DND-41 (cell line): ENCODE results near the gene PKD1L1.

Source experiments
- ATAC-seq: fragments of 200-7000 bp; cut with Tn5 transposase; 3 replicates; pipeline ENCODE4 v1.9.1; 2021; ENCODE audit warnings: low read depth; ENCODE audit not compliant: insufficient read depth
- DNase-seq: peaks from one replicate; pipeline ENCODE4 v3.0.0-alpha.2; 2020
- H2AFZ ChIP-seq: 2 replicates; pipeline ENCODE4 v1.6.0; 2012; ENCODE audit warnings: low read depth, low read length
- H3K27ac ChIP-seq: 2 replicates; pipeline ENCODE4 v1.5.1; 2012; ENCODE audit warnings: low read length, inconsistent platforms
- H3K27me3 ChIP-seq: fragments of 200-600 bp; sonication (generic); 2 replicates; pipeline ENCODE4 v1.6.0; 2012; ENCODE audit warnings: low read length, mild to moderate bottlenecking, inconsistent platforms; ENCODE audit not compliant: insufficient read depth, poor library complexity
- H3K36me3 ChIP-seq: 2 replicates; pipeline ENCODE4 v1.5.1; 2012; ENCODE audit warnings: low read length, inconsistent platforms; ENCODE audit not compliant: insufficient read depth
- H3K4me1 ChIP-seq: 2 replicates; pipeline ENCODE4 v1.5.1; 2012; ENCODE audit warnings: mild to moderate bottlenecking, low read length; ENCODE audit not compliant: insufficient read depth
- H3K4me2 ChIP-seq: 2 replicates; pipeline ENCODE4 v1.6.0; 2012; ENCODE audit warnings: mild to moderate bottlenecking, moderate library complexity, low read length, inconsistent platforms; ENCODE audit not compliant: insufficient read depth
- H3K4me3 ChIP-seq, 2 experiments: fragments of 200-600 bp in 1 of 2; shearing (Covaris generic) in 1 of 2; 2 replicates each; pipeline ENCODE4 v1.5.1; 2012 to 2016; ENCODE audit warnings: inconsistent platforms in 2 of 2, low read length in 2 of 2, mild to moderate bottlenecking in 2 of 2, low read depth in 1 of 2, moderate library complexity in 1 of 2
- H3K79me2 ChIP-seq: 2 replicates; pipeline ENCODE4 v1.6.0; 2012; ENCODE audit warnings: low read length, inconsistent platforms; ENCODE audit not compliant: insufficient read depth
- H3K9ac ChIP-seq: 2 replicates; pipeline ENCODE4 v1.6.0; 2012; ENCODE audit warnings: low read depth, mild to moderate bottlenecking, inconsistent platforms, low read length, moderate library complexity
- H3K9me3 ChIP-seq: 2 replicates; pipeline ENCODE4 v1.5.1; 2012; ENCODE audit warnings: low read length, moderate library complexity, mild to moderate bottlenecking, inconsistent platforms; ENCODE audit not compliant: insufficient read depth, severe bottlenecking
- H4K20me1 ChIP-seq: 2 replicates; pipeline ENCODE4 v1.6.0; 2012; ENCODE audit warnings: low read length; ENCODE audit not compliant: insufficient read depth
- EZH2 ChIP-seq: IDR thresholded peaks from 3 replicates; pipeline ENCODE4 v1.6.1; 2012; ENCODE audit warnings: borderline replicate concordance, low read depth, mild to moderate bottlenecking, moderate library complexity, low read length, inconsistent platforms; ENCODE audit not compliant: severe bottlenecking
- TF ChIP-seq, protein P1 (sequence below): IDR thresholded peaks from 2 replicates; pipeline ENCODE4 v1.5.1; 2012; ENCODE audit warnings: borderline replicate concordance, low read length, moderate library complexity, mild to moderate bottlenecking; ENCODE audit not compliant: poor library complexity, severe bottlenecking; ENCODE audit errors: extremely low read depth

Gene PKD1L1

DNA sequence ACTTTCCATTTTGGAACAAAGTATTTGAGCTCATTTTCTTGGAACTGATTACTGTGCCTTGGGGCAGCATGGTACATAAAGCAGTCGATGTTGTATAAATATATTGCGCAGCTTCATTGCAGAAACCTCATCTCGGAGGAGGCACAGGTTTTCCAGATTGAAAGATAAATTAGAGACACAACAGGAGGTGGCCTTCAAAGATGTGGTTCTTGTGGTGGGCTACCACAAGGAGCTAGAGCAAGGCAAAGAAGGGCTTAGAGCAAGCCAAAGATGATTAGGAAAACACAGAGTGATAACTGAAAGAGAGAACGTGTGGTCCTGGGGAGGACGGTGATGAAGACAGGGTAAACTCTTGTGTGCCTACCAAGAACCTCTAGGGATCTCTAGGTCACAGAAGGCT, 197.2 kb downstream of the PKD1L1 start:
- Histone ChIP-seq H3K27me3 (no peaks in the 10 kb centered on the region), H3K79me2 (no peaks in the 10 kb centered on the region), H3K9me3 (no peaks in the 10 kb centered on the region), H3K36me3 (no peaks in the 10 kb centered on the region), H3K4me2 (no peak overlapping the region), H3K4me3 (no peak overlapping the region), H2AFZ (no peak overlapping the region), H3K4me1 (no peaks in the 10 kb centered on the region), H3K27ac (no peak overlapping the region), H4K20me1 (no peaks in the 10 kb centered on the region), H3K9ac (no peak overlapping the region)
- DNase-seq (peak; percentile 45), ATAC-seq (peak; percentile 94)
- TF ChIP-seq, protein P1, sequence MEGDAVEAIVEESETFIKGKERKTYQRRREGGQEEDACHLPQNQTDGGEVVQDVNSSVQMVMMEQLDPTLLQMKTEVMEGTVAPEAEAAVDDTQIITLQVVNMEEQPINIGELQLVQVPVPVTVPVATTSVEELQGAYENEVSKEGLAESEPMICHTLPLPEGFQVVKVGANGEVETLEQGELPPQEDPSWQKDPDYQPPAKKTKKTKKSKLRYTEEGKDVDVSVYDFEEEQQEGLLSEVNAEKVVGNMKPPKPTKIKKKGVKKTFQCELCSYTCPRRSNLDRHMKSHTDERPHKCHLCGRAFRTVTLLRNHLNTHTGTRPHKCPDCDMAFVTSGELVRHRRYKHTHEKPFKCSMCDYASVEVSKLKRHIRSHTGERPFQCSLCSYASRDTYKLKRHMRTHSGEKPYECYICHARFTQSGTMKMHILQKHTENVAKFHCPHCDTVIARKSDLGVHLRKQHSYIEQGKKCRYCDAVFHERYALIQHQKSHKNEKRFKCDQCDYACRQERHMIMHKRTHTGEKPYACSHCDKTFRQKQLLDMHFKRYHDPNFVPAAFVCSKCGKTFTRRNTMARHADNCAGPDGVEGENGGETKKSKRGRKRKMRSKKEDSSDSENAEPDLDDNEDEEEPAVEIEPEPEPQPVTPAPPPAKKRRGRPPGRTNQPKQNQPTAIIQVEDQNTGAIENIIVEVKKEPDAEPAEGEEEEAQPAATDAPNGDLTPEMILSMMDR, result no peak
- TF ChIP-seq EZH2, result no peak

DNA sequence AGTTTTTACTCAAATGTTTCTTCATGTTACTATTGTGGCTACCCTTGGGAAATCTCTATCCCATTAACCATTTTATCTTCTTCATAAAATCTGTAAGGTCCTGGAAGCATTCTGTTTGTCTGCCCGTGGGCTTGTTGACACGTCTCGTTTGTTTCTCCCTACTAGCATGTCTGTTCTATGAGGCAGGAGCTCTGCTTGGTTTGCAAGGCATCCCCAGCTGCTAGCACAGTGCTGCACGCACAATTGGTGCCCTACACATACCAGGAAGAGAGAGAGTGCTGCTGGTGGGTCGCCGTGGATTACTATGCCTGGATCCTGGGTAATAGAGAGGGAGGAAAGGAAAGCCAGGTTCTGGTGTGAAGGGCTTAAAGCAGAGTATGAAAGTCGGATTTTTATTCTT, 200.2 kb downstream of the PKD1L1 start:
- Histone ChIP-seq H3K4me2 (no peak overlapping the region), H3K4me3 (no peak overlapping the region), H3K36me3 (no peaks in the 10 kb centered on the region), H3K4me1 (no peaks in the 10 kb centered on the region), H3K9me3 (no peaks in the 10 kb centered on the region), H4K20me1 (no peaks in the 10 kb centered on the region), H3K27me3 (no peaks in the 10 kb centered on the region), H3K27ac (no peak overlapping the region), H3K79me2 (no peaks in the 10 kb centered on the region), H3K9ac (no peak overlapping the region), H2AFZ (no peak overlapping the region)
- DNase-seq (no peak), ATAC-seq (no peak)
- TF ChIP-seq EZH2, result no peak
- TF ChIP-seq, protein P1, result no peak

DNA sequence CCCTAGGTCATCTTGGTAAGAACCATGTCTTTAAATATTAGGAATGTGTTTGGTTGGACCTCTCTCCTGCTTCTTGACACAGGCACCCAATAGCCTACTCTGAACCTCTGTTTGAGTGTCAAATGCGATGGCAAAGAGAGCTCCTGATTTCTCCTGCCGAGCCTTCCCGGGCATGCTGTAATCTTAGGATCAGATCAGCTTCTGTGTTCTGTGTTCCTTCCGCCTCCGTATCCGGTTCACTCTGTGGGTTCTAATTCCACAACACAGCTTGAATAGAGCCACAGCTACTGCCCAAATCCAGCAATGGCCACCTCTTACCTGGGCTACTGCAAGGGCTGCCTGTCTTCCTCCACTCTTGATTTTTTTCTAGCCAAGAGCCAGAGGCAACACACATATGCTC, 201.1 kb downstream of the PKD1L1 start:
- Histone ChIP-seq H4K20me1 (no peaks in the 10 kb centered on the region), H3K9me3 (no peaks in the 10 kb centered on the region), H3K36me3 (no peaks in the 10 kb centered on the region), H3K27ac (no peak overlapping the region), H3K9ac (no peak overlapping the region), H3K79me2 (no peaks in the 10 kb centered on the region), H3K27me3 (no peaks in the 10 kb centered on the region), H3K4me1 (no peaks in the 10 kb centered on the region), H3K4me3 (no peak overlapping the region), H3K4me2 (no peak overlapping the region), H2AFZ (no peak overlapping the region)
- TF ChIP-seq, protein P1, result no peak
- no peak for ATAC-seq
- DNase-seq, result no peak

- no peaks in the 10 kb centered on the region for H4K20me1 ChIP-seq
- no peak overlapping the region for H3K4me3 ChIP-seq
- ATAC-seq (no peak), DNase-seq (no peak)
- no peak overlapping the region for H3K9ac ChIP-seq
- no peaks in the 10 kb centered on the region for H3K36me3 ChIP-seq
- H3K27ac ChIP-seq, result no peak overlapping the region
- TF ChIP-seq, protein P1, result no peak
- TF ChIP-seq EZH2, result no peak
- no peak overlapping the region for H2AFZ ChIP-seq
- H3K79me2 ChIP-seq, result no peaks in the 10 kb centered on the region
- H3K27me3 ChIP-seq, result no peaks in the 10 kb centered on the region
- H3K4me2 ChIP-seq, result no peak overlapping the region
- H3K4me1 ChIP-seq, result no peaks in the 10 kb centered on the region
- H3K9me3 ChIP-seq, result no peaks in the 10 kb centered on the region
Measured at GRCh38 chr7:47746468-47746867, 201.8 kb downstream of the PKD1L1 start.
